PC-3 (cell line): ENCODE results near the gene ANKS1B. TPM values are rescaled to one million over a fixed set of nuclear protein-coding genes. Genes with fewer than 3 reads are reported as not detected.

Source experiments
- ATAC-seq: fragments of 200-7000 bp; cut with Tn5 transposase; 2 replicates; pipeline ENCODE4 v1.9.1; 2020; ENCODE audit warnings: mild to moderate bottlenecking, moderate library complexity
- BruUV-seq: library from RNA; stranded (reverse); fragments of 400-500 nt; replicated peaks from 2 replicates; lab custom pipeline; 2021; lab: Mats Ljungman, UMichigan
- CTCF ChIA-PET: fragments of 300-600 bp; sonication (Branson Sonifier 250); formaldehyde crosslinking; loops from one replicate; lab custom pipeline; 2022; ENCODE audit warnings: antibody characterized with exemption; lab: Charles Lee
- POLR2A ChIA-PET: fragments of 300-600 bp; sonication (Branson Sonifier 250); formaldehyde crosslinking; loops from one replicate; lab custom pipeline; 2022; ENCODE audit warnings: antibody characterized with exemption; ENCODE audit not compliant: unreplicated experiment; lab: Charles Lee
- DNase-seq: peaks from one replicate; pipeline ENCODE4 v3.0.0-alpha.2; 2015
- H2AFZ ChIP-seq: fragments of 300-600 bp; sonication (generic); 2 replicates; pipeline ENCODE4 v1.6.0; 2016; ENCODE audit warnings: antibody characterized with exemption, low read length
- H3F3A ChIP-seq: fragments of 300-600 bp; sonication (generic); one replicate; pipeline ENCODE4 v1.6.0; 2017; ENCODE audit warnings: antibody characterized with exemption, low read length, control low read depth, mild to moderate bottlenecking; ENCODE audit not compliant: unreplicated experiment
- H3K27ac ChIP-seq: fragments of 300-600 bp; sonication (generic); 2 replicates; pipeline ENCODE4 v1.5.1; 2016; ENCODE audit warnings: mild to moderate bottlenecking, low read length
- H3K27me3 ChIP-seq: fragments of 300-600 bp; sonication (generic); 2 replicates; pipeline ENCODE4 v1.6.1; 2016; ENCODE audit warnings: low read length, mixed read lengths
- H3K36me3 ChIP-seq: fragments of 300-600 bp; sonication (generic); 2 replicates; pipeline ENCODE4 v1.6.1; 2016; ENCODE audit warnings: low read depth, mixed run types, low read length, mixed read lengths
- H3K4me1 ChIP-seq: fragments of 300-600 bp; sonication (generic); 2 replicates; pipeline ENCODE4 v1.5.1; 2016; ENCODE audit warnings: low read length; ENCODE audit not compliant: insufficient read depth
- H3K4me2 ChIP-seq: fragments of 300-600 bp; sonication (generic); 2 replicates; pipeline ENCODE4 v1.6.0; 2016; ENCODE audit warnings: low read length
- H3K4me3 ChIP-seq: fragments of 300-600 bp; sonication (generic); 2 replicates; pipeline ENCODE4 v1.5.1; 2016; ENCODE audit warnings: mild to moderate bottlenecking, low read length, mixed read lengths
- H3K79me2 ChIP-seq: fragments of 300-600 bp; sonication (generic); 2 replicates; pipeline ENCODE4 v1.6.1; 2017; ENCODE audit warnings: low read length, mixed read lengths
- H3K9ac ChIP-seq: fragments of 300-600 bp; sonication (generic); 2 replicates; pipeline ENCODE4 v1.6.0; 2016; ENCODE audit warnings: mild to moderate bottlenecking, low read length
- H3K9me2 ChIP-seq: fragments of 300-600 bp; sonication (generic); replicated peaks from 2 replicates; pipeline ENCODE4 v1.6.1; 2016; ENCODE audit warnings: mixed run types, low read length, mixed read lengths
- H3K9me3 ChIP-seq: fragments of 300-600 bp; sonication (generic); 2 replicates; pipeline ENCODE4 v1.6.1; 2016; ENCODE audit warnings: low read length, mixed read lengths
- H4K20me1 ChIP-seq: fragments of 300-600 bp; sonication (generic); 2 replicates; pipeline ENCODE4 v1.6.1; 2016; ENCODE audit warnings: low read length, mixed read lengths
- CTCF ChIP-seq: fragments of 300-600 bp; sonication (generic); conservative IDR thresholded peaks from 2 replicates; pipeline ENCODE4 v1.5.1; 2017; ENCODE audit warnings: antibody characterized with exemption, low read depth, mild to moderate bottlenecking, low read length
- EZH2 ChIP-seq: fragments of 300-600 bp; sonication (generic); IDR thresholded peaks from one replicate; pipeline ENCODE4 v1.6.1; 2017; ENCODE audit warnings: antibody characterized with exemption, mild to moderate bottlenecking, low read length; ENCODE audit not compliant: unreplicated experiment
- EZH2phosphoT487 ChIP-seq: fragments of 300-600 bp; sonication (generic); IDR thresholded peaks from 2 replicates; pipeline ENCODE4 v1.6.1; 2018; ENCODE audit warnings: mild to moderate bottlenecking, antibody characterized with exemption, low read length, borderline replicate concordance
- intact Hi-C: fragments of 100-400 bp; cut with micrococcal nuclease; formaldehyde crosslinking; loops from 2 replicates; pipeline ENCODE4 v1.9.0; 2023
- total RNA-seq: library from RNA; depleted of rRNA; stranded (reverse); fragments of >200 nt; gene quantifications from 2 replicates; pipeline ENCODE4 v1.2.3, GENCODE V29; 2014

ANKS1B gene
- total RNA-seq, 1 experiment from 2014 or later: 0.07 TPM

GRCh38 chr12:99911967-99912366, 72.8 kb downstream of the ANKS1B start:
- BruUV-seq: no TSS peak
- ATAC-seq (no peak), DNase-seq (no peak)
- Histone ChIP-seq H2AFZ (peak overlapping the region; percentile 59), H3K79me2 (no peaks in the 10 kb centered on the region), H3K4me1 (peaks cover 46% of the 10 kb centered on the region), H3K9ac (no peak overlapping the region), H3F3A (no peaks in the 10 kb centered on the region), H3K9me3 (no peaks in the 10 kb centered on the region), H3K36me3 (no peaks in the 10 kb centered on the region), H3K27me3 (no peaks in the 10 kb centered on the region), H3K4me2 (peak overlapping the region; percentile 68), H3K9me2 (no peaks in the 10 kb centered on the region), H3K27ac (peak overlapping the region; percentile 11; the same call in 1 of the 2 replicates), H3K4me3 (peak overlapping the region; percentile 24; the same call in 1 of the 2 replicates), H4K20me1 (no peaks in the 10 kb centered on the region)
- TF ChIP-seq EZH2 (no peak), EZH2phosphoT487 (no peak), CTCF (no peak)
- ChIA-PET POLR2A (no interaction called here), CTCF (no interaction called here)
- intact Hi-C loops: loop anchor here (2.0 to 5.0 kb wide), 2 partner anchors 101 to 145 kb away; no protein-coding TSS in a partner anchor

GRCh38 chr12:99911081-99911480, 73.7 kb downstream of the ANKS1B start:
- peak; percentile 91 for DNase-seq
- H3K27me3 ChIP-seq: no peaks in the 10 kb centered on the region
- no peaks in the 10 kb centered on the region for H3K36me3 ChIP-seq
- no peak overlapping the region for H3K9ac ChIP-seq
- H2AFZ ChIP-seq: peak overlapping the region; percentile 59; the same call in 1 of the 2 replicates
- peak; percentile 64 for ATAC-seq
- no TSS peak for BruUV-seq
- no peak overlapping the region; the same call in 1 of the 2 replicates for H3K4me3 ChIP-seq
- no peaks in the 10 kb centered on the region for H3F3A ChIP-seq
- H3K79me2 ChIP-seq: no peaks in the 10 kb centered on the region
- no peaks in the 10 kb centered on the region for H3K9me2 ChIP-seq
- peak overlapping the region; percentile 11; the same call in 1 of the 2 replicates for H3K27ac ChIP-seq
- no peaks in the 10 kb centered on the region for H4K20me1 ChIP-seq
- TF ChIP-seq EZH2phosphoT487: no peak
- TF ChIP-seq EZH2: no peak
- TF ChIP-seq CTCF: no peak
- intact Hi-C loops: loop anchor here (2.0 to 5.0 kb wide), 2 partner anchors 100 to 146 kb away; no protein-coding TSS in a partner anchor
- no peaks in the 10 kb centered on the region for H3K9me3 ChIP-seq
- ChIA-PET POLR2A (no interaction called here), CTCF (interaction anchor here (0.6 to 1.0 kb wide), 3 partner anchors 15 to 227 kb away, joined by 3 read pairs; no protein-coding TSS in a partner anchor)
- H3K4me1 ChIP-seq: peaks cover 37% of the 10 kb centered on the region
- peak overlapping the region; percentile 68 for H3K4me2 ChIP-seq

GRCh38 chr12:99910342-99910741, 74.4 kb downstream of the ANKS1B start:
- TF ChIP-seq EZH2: no peak
- TF ChIP-seq CTCF: no peak
- TF ChIP-seq EZH2phosphoT487: no peak
- no peaks in the 10 kb centered on the region for H3K9me2 ChIP-seq
- ATAC-seq (no peak), DNase-seq (no peak)
- no peak overlapping the region for H3K27ac ChIP-seq
- H3K4me1 ChIP-seq: peaks cover 30% of the 10 kb centered on the region
- intact Hi-C loops: loop anchor here (2.0 to 5.0 kb wide), 2 partner anchors 100 to 147 kb away; no protein-coding TSS in a partner anchor
- no peak overlapping the region for H3K4me3 ChIP-seq
- POLR2A ChIA-PET: no interaction called here
- H3K79me2 ChIP-seq: no peaks in the 10 kb centered on the region
- no peaks in the 10 kb centered on the region for H3F3A ChIP-seq
- 0 out of 2 replicates have a peak overlapping the region, but pooled peaks have one; percentile 68 for H3K4me2 ChIP-seq
- BruUV-seq: no TSS peak
- CTCF ChIA-PET: interaction anchor here (0.6 to 1.0 kb wide), 2 partner anchors 16 to 99 kb away, joined by 3 read pairs; no protein-coding TSS in a partner anchor
- H3K9ac ChIP-seq: no peak overlapping the region
- no peaks in the 10 kb centered on the region for H3K27me3 ChIP-seq
- no peak overlapping the region for H2AFZ ChIP-seq
- no peaks in the 10 kb centered on the region for H4K20me1 ChIP-seq
- H3K36me3 ChIP-seq: no peaks in the 10 kb centered on the region
- H3K9me3 ChIP-seq: no peaks in the 10 kb centered on the region
